Cardiac muscle cell (in vitro differentiated cells and primary cell): ENCODE measurements around the gene GADD45A. TPM values are rescaled to one million over a fixed set of nuclear protein-coding genes. Genes with fewer than 3 reads are reported as not detected.

Source experiments
- DNase-seq, 2 donors: peaks; one replicate each; pipeline versions ENCODE4 v3.0.0 to v3.0.0-alpha.2; 2010 to 2017; ENCODE audit warnings: low read depth in 1 of 2, low spot score in 1 of 2
- H3K27ac ChIP-seq: fragments of 200-600 bp; sonication (generic); 2 replicates; pipeline ENCODE4 v1.5.1; 2016
- H3K27me3 ChIP-seq: fragments of 200-600 bp; sonication (generic); 2 replicates; pipeline ENCODE4 v1.6.0; 2016; ENCODE audit warnings: control low read depth
- H3K36me3 ChIP-seq: fragments of 200-600 bp; sonication (generic); 2 replicates; pipeline ENCODE4 v1.5.1; 2016; ENCODE audit warnings: control low read depth
- H3K4me1 ChIP-seq: fragments of 200-600 bp; sonication (generic); 2 replicates; pipeline ENCODE4 v1.8.1; 2017; ENCODE audit warnings: low read depth, mild to moderate bottlenecking, mixed run types
- H3K4me3 ChIP-seq: fragments of 200-600 bp; sonication (generic); 2 replicates; pipeline ENCODE4 v1.5.1; 2016; ENCODE audit warnings: mild to moderate bottlenecking
- H3K9me3 ChIP-seq: fragments of 200-600 bp; sonication (generic); 2 replicates; pipeline ENCODE4 v1.5.1; 2017; ENCODE audit warnings: low read depth, mild to moderate bottlenecking, control low read depth
- CTCF ChIP-seq: IDR thresholded peaks from 2 replicates; pipeline ENCODE4 v1.5.1; 2012; ENCODE audit warnings: low read depth, mild to moderate bottlenecking, low read length
- polyA plus RNA-seq: library from polyadenylated mRNA; unstranded; fragments of >200 nt; fragmentation: Nextera tagmentation; extraction: Ambion mirVana; gene quantifications from 2 replicates; pipeline ENCODE4 v1.2.1, GENCODE V29; 2016
- total RNA-seq: library from RNA; depleted of rRNA; stranded (reverse); fragments of >200 nt; gene quantifications from 2 replicates; pipeline ENCODE4 v1.2.3, GENCODE V29; 2016

The GADD45A gene
- total and polyA plus RNA-seq, 2 experiments from 2014 or later: 84.2 to 112 TPM

GRCh38 chr1:67690411-67690810 lies 5.4 kb downstream of the GADD45A start:
- H3K9me3 ChIP-seq: no peaks in the 10 kb centered on the region
- no peak for TF ChIP-seq CTCF
- no peak overlapping the region for H3K27ac ChIP-seq
- DNase-seq: no peak
- H3K4me1 ChIP-seq: peaks cover 37% of the 10 kb centered on the region
- H3K27me3 ChIP-seq: no peaks in the 10 kb centered on the region
- peaks cover 11% of the 10 kb centered on the region for H3K36me3 ChIP-seq
- no peak overlapping the region for H3K4me3 ChIP-seq

- Histone ChIP-seq H3K9me3 (no peaks in the 10 kb centered on the region), H3K36me3 (peaks cover 11% of the 10 kb centered on the region), H3K27ac (peak overlapping the region; percentile 12), H3K4me3 (no peak overlapping the region), H3K27me3 (no peaks in the 10 kb centered on the region), H3K4me1 (peaks cover 37% of the 10 kb centered on the region)
- TF ChIP-seq CTCF: no peak
- DNase-seq: no peak
Measured at GRCh38 chr1:67691712-67692111, 6.7 kb downstream of the GADD45A start.

GRCh38 chr1:67695963-67696362 lies 11.0 kb downstream of the GADD45A start:
- Histone ChIP-seq H3K4me3 (no peak overlapping the region), H3K9me3 (no peaks in the 10 kb centered on the region), H3K27ac (no peak overlapping the region), H3K4me1 (peaks cover 18% of the 10 kb centered on the region), H3K36me3 (no peaks in the 10 kb centered on the region), H3K27me3 (no peaks in the 10 kb centered on the region)
- TF ChIP-seq CTCF: no peak
- no peak for DNase-seq

- H3K4me3 ChIP-seq: no peak overlapping the region
- H3K27ac ChIP-seq: no peak overlapping the region
- TF ChIP-seq CTCF: no peak
- no peak for DNase-seq
- H3K4me1 ChIP-seq: peaks cover 18% of the 10 kb centered on the region
- no peaks in the 10 kb centered on the region for H3K9me3 ChIP-seq
- no peaks in the 10 kb centered on the region for H3K27me3 ChIP-seq
- H3K36me3 ChIP-seq: no peaks in the 10 kb centered on the region
Measured at GRCh38 chr1:67696708-67697107, 11.7 kb downstream of the GADD45A start.

- DNase-seq: no peak
- no peak for TF ChIP-seq CTCF
- Histone ChIP-seq H3K27me3 (no peaks in the 10 kb centered on the region), H3K9me3 (no peaks in the 10 kb centered on the region), H3K36me3 (peaks cover 4% of the 10 kb centered on the region), H3K4me1 (peaks cover 13% of the 10 kb centered on the region), H3K4me3 (no peak overlapping the region), H3K27ac (peak overlapping the region; percentile 85)
Measured at GRCh38 chr1:67700220-67700619, 15.2 kb downstream of the GADD45A start.
